Liver (tissue), 9 donors: Measurements from ENCODE around the gene FOSL2. TPM values are rescaled to one million over a fixed set of nuclear protein-coding genes. Genes with fewer than 3 reads are reported as not detected.

Experiments
- DNase-seq: peaks from one replicate; pipeline ENCODE4 v3.0.0-alpha.2; 2017; ENCODE audit warnings: low spot score
- H3K27ac ChIP-seq, 2 donors: one replicate each; pipeline ENCODE4 v1.7.0; 2013; ENCODE audit warnings: inconsistent platforms in 2 of 2, low read length in 2 of 2, control low read depth in 1 of 2, low read depth in 1 of 2, mild to moderate bottlenecking in 1 of 2
- H3K27me3 ChIP-seq, 4 donors: one replicate each; pipeline versions ENCODE4 v1.6.1 to v1.7.0; 2013; ENCODE audit warnings: low read length in 3 of 4, inconsistent platforms in 1 of 4, mild to moderate bottlenecking in 1 of 4, moderate library complexity in 1 of 4; ENCODE audit not compliant: control insufficient read depth in 4 of 4, insufficient read depth in 4 of 4
- H3K36me3 ChIP-seq, 4 donors: one replicate each; pipeline versions ENCODE4 v1.6.1 to v1.7.0; 2013; ENCODE audit warnings: low read length in 3 of 4, mild to moderate bottlenecking in 3 of 4, low read depth in 1 of 4, moderate library complexity in 1 of 4; ENCODE audit not compliant: control insufficient read depth in 4 of 4, insufficient read depth in 3 of 4
- H3K4me1 ChIP-seq, 4 donors: one replicate each; pipeline versions ENCODE4 v1.6.1 to v1.7.0; 2013; ENCODE audit warnings: low read length in 3 of 4, mild to moderate bottlenecking in 3 of 4, moderate library complexity in 1 of 4; ENCODE audit not compliant: control insufficient read depth in 4 of 4, insufficient read depth in 4 of 4
- H3K4me3 ChIP-seq, 3 donors: one replicate each; pipeline versions ENCODE4 v1.6.1 to v1.7.0; 2013; ENCODE audit warnings: low read length in 3 of 3, control low read depth in 1 of 3, low read depth in 1 of 3, mild to moderate bottlenecking in 1 of 3
- H3K9ac ChIP-seq, 2 donors: one replicate each; pipeline ENCODE4 v1.7.0; 2013; ENCODE audit warnings: low read length in 2 of 2, mild to moderate bottlenecking in 2 of 2, moderate library complexity in 2 of 2, control low read depth in 1 of 2, low read depth in 1 of 2
- H3K9me3 ChIP-seq, 4 donors: one replicate each; pipeline versions ENCODE4 v1.6.1 to v1.7.0; 2013; ENCODE audit warnings: low read length in 3 of 4; ENCODE audit not compliant: control insufficient read depth in 4 of 4
- CTCF ChIP-seq: fragments of 150-350 bp; IDR thresholded peaks from 2 replicates; pipeline ENCODE4 v1.5.1; 2017; ENCODE audit warnings: improper control_type of control experiment, low read depth, low read length; ENCODE audit not compliant: missing input control
- EGR1 ChIP-seq, 2 donors: IDR thresholded peaks; 2 replicates each; pipeline ENCODE4 v1.6.1; 2016 to 2018; ENCODE audit warnings: antibody characterized with exemption in 2 of 2, low read depth in 2 of 2
- HNF4A ChIP-seq, 2 donors: conservative IDR thresholded peaks; 2 replicates each; pipeline ENCODE4 v1.6.1; 2016; ENCODE audit warnings: antibody characterized with exemption in 2 of 2, mild to moderate bottlenecking in 2 of 2
- HNF4G ChIP-seq: IDR thresholded peaks from 2 replicates; pipeline ENCODE4 v1.6.1; 2016; ENCODE audit warnings: antibody characterized with exemption
- MAX ChIP-seq: IDR thresholded peaks from 2 replicates; pipeline ENCODE4 v1.6.1; 2016; ENCODE audit warnings: antibody characterized with exemption
- NR2F2 ChIP-seq: IDR thresholded peaks from 2 replicates; pipeline ENCODE4 v1.6.1; 2016; ENCODE audit warnings: antibody characterized with exemption
- RAD21 ChIP-seq, 2 donors: IDR thresholded peaks; 2 replicates each; pipeline ENCODE4 v1.6.1; 2016; ENCODE audit warnings: antibody characterized with exemption in 2 of 2, mild to moderate bottlenecking in 2 of 2
- REST ChIP-seq: IDR thresholded peaks from 2 replicates; pipeline ENCODE4 v1.6.1; 2016; ENCODE audit warnings: antibody characterized with exemption, mild to moderate bottlenecking
- RXRA ChIP-seq, 2 donors: IDR thresholded peaks; 2 replicates each; pipeline ENCODE4 v1.6.1; 2017 to 2018; ENCODE audit warnings: antibody characterized with exemption in 2 of 2, mild to moderate bottlenecking in 1 of 2
- YY1 ChIP-seq: IDR thresholded peaks from 2 replicates; pipeline ENCODE4 v1.6.1; 2016; ENCODE audit warnings: antibody characterized with exemption, mild to moderate bottlenecking
- ZBTB33 ChIP-seq: IDR thresholded peaks from 2 replicates; pipeline ENCODE4 v1.6.1; 2016; ENCODE audit warnings: antibody characterized with exemption
- WGBS: extraction: QIAGEN DNeasy Blood & Tissue Kit; methylation state at CpG from one replicate; pipeline ENCODE4 v1.1.7; 2013; 5-methylcytosine and 5-hydroxymethylcytosine counted together
- polyA plus RNA-seq, 2 donors: library from polyadenylated mRNA; stranded (reverse) in 1 of 2; unstranded in 1 of 2; fragments of 200-250 nt in 1 of 2; fragments of >200 nt in 1 of 2; fragmentation: Nextera tagmentation in 1 of 2; extraction: Ambion mirVana in 1 of 2; gene quantifications; one replicate each; pipeline versions ENCODE4 v1.2.1 to v1.2.3, GENCODE V29; 2013 to 2015
- total RNA-seq, 2 donors: library from RNA; depleted of rRNA; stranded (reverse); fragments of >200 nt; gene quantifications; one replicate each; pipeline ENCODE4 v1.2.3, GENCODE V29; 2014
- donor health status: healthy.
- donor health status: healthy.
- donor health status: healthy.
- donor health status: healthy.
- donor health status: healthy.

Gene FOSL2
- total and polyA plus RNA-seq, 4 donors, result 1.9 to 10.7 (median 2.6) TPM

- peaks cover 0 to 5% (median 0%) of the 10 kb centered on the region in 4 donors for H3K4me1 ChIP-seq
- H3K9me3 ChIP-seq, result no peaks in the 10 kb centered on the region
- 97% methylated on average over 4 of the region's 4 CpGs for WGBS
- TF ChIP-seq MAX, result no peak
- TF ChIP-seq NR2F2, result no peak
- no peak for TF ChIP-seq ZBTB33
- no peak for TF ChIP-seq EGR1 (IDR thresholded peaks at IDR 0.05; ENCODE audit: low read depth in 2 of 2)
- TF ChIP-seq RAD21 (IDR thresholded peaks at IDR 0.05), result no peak
- no peak for TF ChIP-seq REST
- TF ChIP-seq YY1, result no peak
- no peak for TF ChIP-seq HNF4G
- no peak for TF ChIP-seq HNF4A (conservative IDR thresholded peaks at IDR 0.05)
- H3K36me3 ChIP-seq, result no peaks in the 10 kb centered on the region
- no peak overlapping the region for H3K9ac ChIP-seq
- DNase-seq, result no peak
- no peak overlapping the region for H3K4me3 ChIP-seq
- H3K27me3 ChIP-seq, result no peaks in the 10 kb centered on the region
- no peak overlapping the region for H3K27ac ChIP-seq
Observed at GRCh38 chr2:28431741-28432140, 39.1 kb downstream of the FOSL2 start.

GRCh38 chr2:28432362-28432761, 39.7 kb downstream of the FOSL2 start:
- Histone ChIP-seq H3K9me3 (no peaks in the 10 kb centered on the region), H3K9ac (no peak overlapping the region), H3K27ac (no peak overlapping the region), H3K27me3 (no peaks in the 10 kb centered on the region), H3K36me3 (no peaks in the 10 kb centered on the region), H3K4me3 (no peak overlapping the region), H3K4me1 (peaks cover 0 to 5% (median 0%) of the 10 kb centered on the region in 4 donors)
- no peak for TF ChIP-seq RXRA (IDR thresholded peaks at IDR 0.05)
- TF ChIP-seq ZBTB33, result no peak
- TF ChIP-seq CTCF, result no peak
- no peak for TF ChIP-seq RAD21 (IDR thresholded peaks at IDR 0.05)
- TF ChIP-seq EGR1 (IDR thresholded peaks at IDR 0.05; ENCODE audit: low read depth in 2 of 2), result no peak
- TF ChIP-seq MAX, result no peak
- WGBS, result 90% methylated on average over 8 of the region's 8 CpGs
- no peak for DNase-seq
